ENCODE results near the gene HYAL2.

DNA sequence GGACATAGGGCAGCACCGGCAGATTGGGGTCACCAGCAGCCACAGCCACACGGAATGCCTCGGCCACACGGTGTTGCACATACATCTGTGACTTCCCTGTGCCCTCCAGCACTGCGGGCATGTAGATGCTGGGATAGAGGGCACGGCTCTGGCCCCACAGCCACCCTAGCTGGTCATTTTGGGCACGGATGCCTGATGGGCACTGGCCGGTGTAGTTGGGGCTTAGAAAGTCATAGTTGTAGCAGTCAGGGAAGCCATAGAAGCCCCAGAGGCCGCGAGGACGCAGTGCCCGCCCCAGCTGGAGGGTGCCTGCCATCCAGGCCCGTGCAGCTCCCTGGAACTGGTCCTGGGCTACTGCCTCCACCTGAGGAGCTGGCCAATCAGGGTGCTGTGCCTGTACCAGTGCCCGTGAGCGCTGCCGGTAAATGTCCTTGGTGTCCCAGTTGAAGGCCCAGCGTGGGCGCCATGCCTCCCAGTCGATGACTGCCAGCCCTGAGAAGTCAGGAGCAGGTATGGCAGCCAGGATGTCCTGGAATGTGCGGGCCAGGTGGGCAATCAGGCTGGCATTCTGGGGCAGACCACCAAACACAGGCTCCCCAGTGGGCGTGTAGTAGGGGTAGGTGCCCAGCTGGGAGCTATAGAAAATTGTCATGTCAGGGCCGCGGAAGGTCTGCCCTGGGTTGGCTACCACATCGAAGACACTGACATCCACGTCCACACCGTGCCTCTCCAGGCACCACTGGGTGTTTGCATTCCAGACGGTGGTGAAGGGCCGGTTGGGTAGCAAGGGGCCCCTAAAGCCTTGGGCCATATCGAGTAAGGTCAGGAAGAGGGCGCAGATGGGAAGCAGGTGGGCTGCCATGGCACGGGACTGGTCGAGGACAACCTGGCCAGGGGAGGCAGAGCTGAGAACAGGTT is 20.2 kb downstream of the HYAL2 start:
- TF ChIP-seq, protein P1, sequence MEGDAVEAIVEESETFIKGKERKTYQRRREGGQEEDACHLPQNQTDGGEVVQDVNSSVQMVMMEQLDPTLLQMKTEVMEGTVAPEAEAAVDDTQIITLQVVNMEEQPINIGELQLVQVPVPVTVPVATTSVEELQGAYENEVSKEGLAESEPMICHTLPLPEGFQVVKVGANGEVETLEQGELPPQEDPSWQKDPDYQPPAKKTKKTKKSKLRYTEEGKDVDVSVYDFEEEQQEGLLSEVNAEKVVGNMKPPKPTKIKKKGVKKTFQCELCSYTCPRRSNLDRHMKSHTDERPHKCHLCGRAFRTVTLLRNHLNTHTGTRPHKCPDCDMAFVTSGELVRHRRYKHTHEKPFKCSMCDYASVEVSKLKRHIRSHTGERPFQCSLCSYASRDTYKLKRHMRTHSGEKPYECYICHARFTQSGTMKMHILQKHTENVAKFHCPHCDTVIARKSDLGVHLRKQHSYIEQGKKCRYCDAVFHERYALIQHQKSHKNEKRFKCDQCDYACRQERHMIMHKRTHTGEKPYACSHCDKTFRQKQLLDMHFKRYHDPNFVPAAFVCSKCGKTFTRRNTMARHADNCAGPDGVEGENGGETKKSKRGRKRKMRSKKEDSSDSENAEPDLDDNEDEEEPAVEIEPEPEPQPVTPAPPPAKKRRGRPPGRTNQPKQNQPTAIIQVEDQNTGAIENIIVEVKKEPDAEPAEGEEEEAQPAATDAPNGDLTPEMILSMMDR (IDR thresholded peaks at IDR 0.05), result no peak
- TF ChIP-seq EP300 (IDR thresholded peaks at IDR 0.05), result no peak

Measured in ovary (tissue), 3 donors.